Large intestine (tissue), 3 donors: ENCODE data around the gene HIBADH. TPM values are rescaled to one million over a fixed set of nuclear protein-coding genes. Genes with fewer than 3 reads are reported as not detected.
"Not testable (repeated sequence)": the region's sequence is repeated elsewhere in the genome, so short reads cannot be mapped to it uniquely, and the experiment has no call there.

Experiments used
- DNase-seq, 2 donors: peaks; one replicate each; pipeline versions ENCODE4 v3.0.0 to v3.0.0-alpha.2; 2013
- H3K27ac ChIP-seq: one replicate; pipeline ENCODE4 v1.5.1; 2013; ENCODE audit warnings: low read length
- H3K27me3 ChIP-seq: 2 replicates; pipeline ENCODE4 v1.6.1; 2013; ENCODE audit warnings: low read length; ENCODE audit not compliant: control insufficient read depth, insufficient read depth
- H3K36me3 ChIP-seq: 2 replicates; pipeline ENCODE4 v1.6.1; 2013; ENCODE audit warnings: low read length; ENCODE audit not compliant: control insufficient read depth, insufficient read depth
- H3K4me1 ChIP-seq: one replicate; pipeline ENCODE4 v1.6.1; 2013; ENCODE audit warnings: low read length; ENCODE audit not compliant: control insufficient read depth, insufficient read depth
- H3K4me3 ChIP-seq: one replicate; pipeline ENCODE4 v1.5.1; 2013; ENCODE audit warnings: low read length
- H3K9me3 ChIP-seq: one replicate; pipeline ENCODE4 v1.6.1; 2013; ENCODE audit warnings: mild to moderate bottlenecking, low read depth, low read length, moderate library complexity; ENCODE audit not compliant: control insufficient read depth
- WGBS: methylation state at CpG from one replicate; pipeline ENCODE4 v1.1.5; 2013; ENCODE audit warnings: low lambda C conversion rate; ENCODE audit not compliant: insufficient coverage; 5-methylcytosine and 5-hydroxymethylcytosine counted together
- polyA plus RNA-seq: library from polyadenylated mRNA; unstranded; fragments of 120-200 nt; gene quantifications from one replicate; pipeline ENCODE4 v1.2.1, GENCODE V29; 2013

The HIBADH gene
- polyA plus RNA-seq, 1 donor, result 54.2 TPM

DNA sequence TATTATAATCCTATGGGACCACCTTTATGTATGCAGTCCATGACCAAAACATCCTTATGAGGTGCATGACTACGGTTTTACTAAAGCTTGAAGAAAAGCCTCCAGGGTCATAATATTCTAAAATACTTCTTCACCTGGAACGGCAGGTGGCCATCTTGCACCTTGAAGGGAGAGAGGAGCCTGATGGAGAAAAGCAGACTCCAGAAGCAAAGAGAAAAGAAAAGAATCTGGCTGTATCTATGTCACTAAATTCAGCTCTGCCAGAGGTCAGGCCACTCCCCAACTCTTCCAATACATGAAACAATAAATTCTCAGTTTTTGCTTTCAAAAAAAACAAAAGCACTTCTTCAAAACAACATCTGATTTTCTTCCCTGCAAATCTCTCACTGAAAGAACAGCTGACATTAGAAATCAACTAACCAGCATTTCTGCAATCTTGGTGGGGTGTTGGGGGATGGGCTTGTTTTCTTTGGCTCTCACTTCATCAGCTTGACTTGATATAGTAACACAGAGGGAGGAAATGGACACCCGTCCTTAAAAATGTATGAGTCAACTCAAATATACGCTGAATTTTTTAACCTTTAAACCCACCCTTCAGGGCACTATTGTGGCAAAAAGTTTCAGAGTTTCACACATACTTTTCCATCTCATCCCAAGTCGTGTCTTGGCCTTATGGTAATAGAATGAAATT is 21.7 kb downstream of the HIBADH start:
- Histone ChIP-seq H3K9me3 (no peaks in the 10 kb centered on the region), H3K4me3 (no peak overlapping the region), H3K36me3 (peaks cover 9% of the 10 kb centered on the region), H3K27me3 (no peaks in the 10 kb centered on the region), H3K27ac (peak overlapping the region; percentile 60), H3K4me1 (peaks cover 8% of the 10 kb centered on the region)
- peak in 1 of 2 donors; percentile 43 for DNase-seq
- WGBS, result 67% methylated on average over 1 of the region's 5 CpGs

DNA sequence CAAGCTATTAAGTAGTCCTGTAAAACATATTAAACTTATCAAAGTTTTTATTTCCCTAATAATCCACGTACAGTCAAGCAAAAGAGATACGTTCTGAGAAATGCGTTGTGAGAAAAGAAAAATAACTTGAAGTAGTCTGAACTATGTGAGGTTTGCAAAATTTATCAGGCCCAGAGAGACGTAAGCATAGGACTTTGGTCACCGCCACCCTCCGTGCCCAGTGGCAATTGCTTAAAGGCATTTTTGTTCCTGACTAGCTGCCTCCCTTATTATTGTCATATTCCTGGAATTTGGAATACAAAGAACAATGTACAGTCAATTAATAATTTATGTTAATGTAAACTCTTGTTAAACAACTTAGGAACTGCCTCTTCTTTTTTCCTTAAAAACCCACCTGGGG is 22.8 kb downstream of the HIBADH start:
- WGBS, result 19% methylated on average over 3 of the region's 6 CpGs
- Histone ChIP-seq H3K4me3 (no peak overlapping the region), H3K27ac (peak overlapping the region; percentile 60), H3K36me3 (peaks cover 9% of the 10 kb centered on the region), H3K27me3 (no peaks in the 10 kb centered on the region), H3K4me1 (peaks cover 8% of the 10 kb centered on the region), H3K9me3 (no peaks in the 10 kb centered on the region)
- DNase-seq, result peak; percentile 69 to 83

DNA sequence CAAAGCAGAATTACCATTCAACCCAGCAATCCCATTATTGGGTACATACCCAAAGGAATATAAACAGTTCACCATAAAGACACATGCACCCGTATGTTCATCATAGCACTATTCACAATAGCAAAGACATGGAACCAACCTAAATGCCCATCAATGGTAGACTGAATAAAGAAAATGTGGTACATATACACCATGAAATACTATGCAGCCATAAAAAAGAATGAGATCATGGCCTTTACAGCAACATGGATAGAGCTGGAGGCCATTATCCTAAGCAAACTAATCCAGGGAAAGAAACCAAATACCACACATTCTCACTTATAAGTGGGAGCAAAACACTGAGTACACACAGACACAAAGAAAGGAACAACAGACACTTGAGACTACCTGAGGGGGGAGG is 23.6 kb downstream of the HIBADH start:
- no CpG with 5 or more reads among the region's 1 CpG for WGBS
- not testable (repeated sequence) for H3K4me1 ChIP-seq, H3K27ac ChIP-seq, H3K4me3 ChIP-seq, DNase-seq, H3K27me3 ChIP-seq, H3K9me3 ChIP-seq
- peaks cover 13% of the 10 kb centered on the region for H3K36me3 ChIP-seq

DNA sequence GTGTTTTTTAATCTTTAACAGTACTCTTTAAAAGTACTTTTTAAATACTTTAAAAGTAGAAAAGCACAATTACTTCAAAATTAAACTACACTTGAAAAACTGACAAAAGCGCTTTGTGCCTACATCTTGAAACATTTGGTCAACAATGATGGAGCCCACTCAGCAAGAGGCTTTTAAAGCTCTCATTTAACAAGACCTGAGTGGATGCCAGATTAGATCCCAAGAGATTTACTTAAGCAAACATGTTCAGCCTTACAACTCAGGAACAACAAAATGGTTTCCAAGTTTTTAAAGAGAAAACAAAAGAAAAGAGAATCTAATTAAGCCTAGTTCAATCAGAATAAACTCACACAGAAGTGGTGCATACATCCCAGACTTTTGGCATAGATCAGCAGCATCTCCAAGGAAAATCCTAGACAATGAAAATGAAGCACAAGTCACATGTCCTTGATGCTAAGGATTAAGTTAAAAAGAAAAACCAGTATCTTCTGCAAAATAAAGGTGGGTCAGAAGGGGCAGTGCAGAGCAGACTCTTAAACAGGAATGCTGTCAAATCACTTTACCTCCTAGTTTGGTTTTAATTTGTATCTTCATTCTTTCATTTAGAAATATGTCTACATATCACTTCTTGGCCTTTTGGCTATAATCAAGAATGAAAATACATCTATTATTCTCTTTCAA is 26.2 kb downstream of the HIBADH start:
- no peak for DNase-seq
- peaks cover 15% of the 10 kb centered on the region for H3K36me3 ChIP-seq
- no CpG with 5 or more reads among the region's 1 CpG for WGBS

DNA sequence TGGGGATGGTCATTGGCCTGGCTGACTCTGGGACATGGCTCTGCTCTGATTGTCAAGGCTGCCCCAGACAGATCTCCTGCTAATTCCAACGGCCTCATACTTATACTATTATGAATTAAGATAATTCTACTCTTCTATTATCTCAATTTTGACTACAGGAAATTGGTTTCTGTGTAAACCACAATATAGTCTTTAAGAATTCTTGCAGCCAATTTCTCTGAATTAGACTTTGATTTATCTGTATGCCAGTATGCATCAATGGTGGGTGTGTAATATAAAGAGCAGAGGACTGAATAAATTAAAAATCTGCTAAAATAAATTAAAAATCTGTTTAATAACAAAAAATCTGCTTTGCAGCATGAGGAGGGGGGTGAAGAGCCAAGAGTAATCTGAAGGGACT is 27.0 kb downstream of the HIBADH start:
- WGBS, result no CpG with 5 or more reads among the region's 1 CpG
- no peaks in the 10 kb centered on the region for H3K9me3 ChIP-seq

More for the DNA sequence above, 26.2 kb downstream of the HIBADH start:
- Histone ChIP-seq H3K9me3 (no peaks in the 10 kb centered on the region), H3K4me1 (peaks cover 8% of the 10 kb centered on the region), H3K27me3 (no peaks in the 10 kb centered on the region), H3K4me3 (no peak overlapping the region), H3K27ac (no peak overlapping the region)

DNA sequence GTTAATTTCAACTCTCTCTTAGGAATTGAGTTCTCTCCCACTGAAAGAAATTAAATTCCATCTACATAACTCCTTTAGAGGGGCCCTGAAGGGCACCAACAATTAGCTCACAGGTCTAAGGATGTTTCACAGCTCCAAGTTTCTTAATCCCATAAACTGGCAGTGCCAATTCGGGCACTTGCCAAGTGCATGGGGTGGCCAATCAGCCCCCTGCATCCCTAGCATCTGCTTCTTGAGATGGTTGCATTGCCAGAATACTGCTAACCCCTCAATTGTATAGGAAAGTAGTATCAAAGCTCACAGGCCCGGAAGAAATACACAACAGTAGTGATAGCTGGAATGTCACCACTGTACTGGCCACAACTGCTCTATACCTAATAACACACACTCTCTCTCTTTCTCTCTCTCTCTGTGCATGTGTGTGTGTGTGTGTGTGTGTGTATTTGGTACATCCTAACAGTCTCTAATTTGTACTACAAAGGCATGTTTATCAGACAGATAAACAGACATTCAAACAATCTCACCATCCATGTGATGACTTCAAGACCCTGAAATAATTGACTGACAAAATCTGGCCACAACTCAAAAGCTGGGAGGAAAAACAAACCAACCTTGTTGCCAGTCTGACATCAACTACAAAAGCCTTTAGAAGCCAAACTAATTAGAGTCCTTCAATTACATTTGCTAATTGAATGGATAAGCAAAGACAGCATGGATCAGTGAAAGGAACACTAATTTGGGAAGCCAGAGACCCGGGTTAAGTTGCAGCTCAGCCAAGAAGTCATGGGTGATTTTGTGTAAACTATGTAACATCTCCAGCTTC is 27.8 kb downstream of the HIBADH start:
- H3K9me3 ChIP-seq, result no peaks in the 10 kb centered on the region
- H3K27me3 ChIP-seq, result no peaks in the 10 kb centered on the region
- peaks cover 17% of the 10 kb centered on the region for H3K36me3 ChIP-seq
- H3K27ac ChIP-seq, result no peak overlapping the region
- DNase-seq, result no peak
- no CpG with 5 or more reads among the region's 3 CpGs for WGBS
- no peak overlapping the region for H3K4me3 ChIP-seq
- H3K4me1 ChIP-seq, result no peaks in the 10 kb centered on the region

More for the DNA sequence above, 27.0 kb downstream of the HIBADH start:
- Histone ChIP-seq H3K36me3 (peaks cover 16% of the 10 kb centered on the region), H3K4me1 (peaks cover 5% of the 10 kb centered on the region), H3K4me3 (no peak overlapping the region), H3K27me3 (no peaks in the 10 kb centered on the region), H3K27ac (no peak overlapping the region)
- DNase-seq, result no peak

DNA sequence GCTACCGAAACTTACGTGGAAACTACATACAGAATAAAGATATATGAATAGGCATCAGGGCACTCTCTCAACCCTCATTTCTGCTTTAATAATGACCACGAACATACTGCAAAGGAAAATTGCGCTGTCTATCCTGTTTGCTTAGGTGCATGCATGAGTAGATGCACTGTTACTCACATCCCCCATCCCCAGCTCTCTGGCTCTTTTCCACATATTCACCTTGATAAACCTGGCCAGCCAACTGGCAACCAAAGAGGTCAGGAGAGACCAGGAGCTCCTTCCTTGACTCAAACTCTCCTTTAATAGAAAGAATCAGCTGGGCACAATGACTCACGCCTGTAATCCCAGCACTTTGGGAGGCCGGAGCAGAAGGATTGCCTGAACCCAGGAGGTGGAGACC is 29.6 kb downstream of the HIBADH start:
- H3K4me3 ChIP-seq, result no peak overlapping the region
- no peak for DNase-seq
- WGBS, result no CpG with 5 or more reads among the region's 6 CpGs

DNA sequence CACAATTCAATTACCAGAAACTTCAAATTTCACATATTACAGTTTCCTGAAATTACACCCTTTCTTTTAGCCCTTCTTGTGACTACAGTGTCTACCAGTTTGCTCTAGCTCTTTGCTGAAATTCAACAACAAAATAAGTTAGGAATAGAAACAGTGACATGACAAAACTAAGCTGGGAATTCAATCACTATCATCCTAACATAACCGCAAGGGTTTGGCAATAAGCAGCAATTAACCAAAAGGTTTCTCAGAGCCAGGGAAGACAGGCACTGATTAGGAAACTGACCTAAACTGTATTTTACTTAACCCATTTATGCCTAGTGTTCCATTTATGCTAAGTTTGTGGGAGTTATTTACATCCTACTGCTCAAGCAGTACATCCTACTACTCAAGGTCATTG is 31.3 kb downstream of the HIBADH start:
- Histone ChIP-seq H3K36me3 (peaks cover 23% of the 10 kb centered on the region), H3K4me3 (no peak overlapping the region), H3K4me1 (no peaks in the 10 kb centered on the region), H3K9me3 (no peaks in the 10 kb centered on the region), H3K27me3 (no peaks in the 10 kb centered on the region), H3K27ac (no peak overlapping the region)
- WGBS, result no CpG with 5 or more reads among the region's 1 CpG
- DNase-seq, result no peak

More for the DNA sequence above, 29.6 kb downstream of the HIBADH start:
- H3K4me1 ChIP-seq, result no peaks in the 10 kb centered on the region
- peaks cover 17% of the 10 kb centered on the region for H3K36me3 ChIP-seq
- H3K27ac ChIP-seq, result no peak overlapping the region
- H3K9me3 ChIP-seq, result no peaks in the 10 kb centered on the region
- H3K27me3 ChIP-seq, result no peaks in the 10 kb centered on the region

DNA sequence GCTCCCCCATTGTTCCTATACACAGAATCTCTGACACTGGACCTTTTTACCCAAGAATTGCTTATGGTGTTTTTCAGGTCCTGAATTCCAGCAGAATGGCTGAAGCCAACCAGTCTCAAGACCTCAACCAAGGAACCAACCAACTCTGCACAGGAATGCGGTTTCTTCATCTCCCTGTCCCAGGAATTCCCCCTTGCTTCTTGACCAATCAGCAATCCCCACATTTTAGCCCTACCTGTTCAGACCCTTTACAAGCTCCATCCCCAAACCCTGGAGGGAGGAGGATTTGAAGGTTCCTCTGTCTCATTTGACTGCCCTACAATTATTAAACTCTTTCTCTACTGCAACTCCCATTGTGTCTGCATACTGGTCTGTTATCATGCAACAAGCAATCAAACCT is 35.5 kb downstream of the HIBADH start:
- DNase-seq, result no peak
- Histone ChIP-seq H3K27me3 (no peaks in the 10 kb centered on the region), H3K4me3 (no peak overlapping the region), H3K36me3 (peaks cover 13% of the 10 kb centered on the region), H3K4me1 (no peaks in the 10 kb centered on the region), H3K27ac (no peak overlapping the region), H3K9me3 (peaks cover 4% of the 10 kb centered on the region)
- no CpG with 5 or more reads among the region's 1 CpG for WGBS

DNA sequence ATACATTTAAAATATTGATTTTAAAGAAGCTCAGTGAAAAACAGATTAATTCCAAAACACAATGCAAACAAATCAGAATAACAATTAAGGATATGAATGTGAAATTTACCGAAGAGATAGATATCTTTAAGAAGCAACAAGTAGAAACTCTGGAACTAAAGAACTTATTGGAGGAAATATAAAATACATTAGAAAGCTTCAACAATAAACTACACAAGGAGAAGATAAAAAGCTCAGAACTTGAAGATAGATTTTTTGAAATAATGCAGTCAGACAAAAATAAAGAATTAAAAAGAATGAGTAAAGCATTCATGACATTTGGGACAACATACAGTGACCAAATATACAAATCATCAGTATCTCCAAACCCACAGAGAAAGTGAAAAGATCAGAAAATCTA is 43.2 kb downstream of the HIBADH start:
- no peaks in the 10 kb centered on the region for H3K27me3 ChIP-seq
- 60% methylated on average over 1 of the region's 1 CpG for WGBS
- no peak overlapping the region for H3K4me3 ChIP-seq
- no peak overlapping the region for H3K27ac ChIP-seq
- no peaks in the 10 kb centered on the region for H3K4me1 ChIP-seq
- DNase-seq, result no peak
- H3K9me3 ChIP-seq, result peaks cover 37% of the 10 kb centered on the region
- peaks cover 21% of the 10 kb centered on the region for H3K36me3 ChIP-seq
